ENCODE measurements around the gene MXRA8.

The MXRA8 gene

GRCh38 chr1:1347663-1348419, 10.5 kb downstream of the MXRA8 start:
- Histone ChIP-seq H3K27me3 (ENCODE audit: control insufficient read depth, low read length) (0 out of 2 replicates have a peak, but pooled peaks cover under 1% of the 10 kb centered on the region), H3K4me2 (ENCODE audit: low read length) (peak overlapping the region; percentile 69), H3K9me3 (ENCODE audit: control insufficient read depth, insufficient read depth, low read length) (no peaks in the 10 kb centered on the region), H3K27ac (ENCODE audit: low read depth, low read length) (no peak overlapping the region), H3K4me3 (ENCODE audit: low read length) (peak overlapping the region; percentile 79), H3K79me2 (ENCODE audit: control insufficient read depth, low read length) (peaks cover 56% of the 10 kb centered on the region), H3K4me1 (ENCODE audit: control insufficient read depth, low read length) (peaks cover 8% of the 10 kb centered on the region), H3K36me3 (ENCODE audit: control insufficient read depth, low read length) (no peaks in the 10 kb centered on the region), H3F3A (ENCODE audit: control insufficient read depth, insufficient read depth) (no peaks in the 10 kb centered on the region; the same call in 1 of the 2 replicates), H3K9me2 (replicated peaks; ENCODE audit: control insufficient read depth, low read length) (no peaks in the 10 kb centered on the region), H4K20me1 (ENCODE audit: control insufficient read depth, insufficient read depth, low read depth, low read length) (0 out of 2 replicates have a peak, but pooled peaks cover 4% of the 10 kb centered on the region)
- TF ChIP-seq CTCF (IDR thresholded peaks at IDR 0.05; ENCODE audit: low read depth, low read length, poor library complexity, severe bottlenecking): no peak
- no peak for TF ChIP-seq EZH2phosphoT487 (IDR thresholded peaks at IDR 0.05; ENCODE audit: borderline replicate concordance, low read length)

- Histone ChIP-seq H3K79me2 (ENCODE audit: control insufficient read depth, low read length) (peaks cover 56% of the 10 kb centered on the region), H3F3A (ENCODE audit: control insufficient read depth, insufficient read depth) (no peaks in the 10 kb centered on the region; the same call in 1 of the 2 replicates), H3K27me3 (ENCODE audit: control insufficient read depth, low read length) (no peaks in the 10 kb centered on the region), H3K27ac (ENCODE audit: low read depth, low read length) (no peak overlapping the region), H3K4me2 (ENCODE audit: low read length) (peak overlapping the region; percentile 69; the same call in 1 of the 2 replicates), H3K4me1 (ENCODE audit: control insufficient read depth, low read length) (peaks cover 8% of the 10 kb centered on the region), H3K4me3 (ENCODE audit: low read length) (no peak overlapping the region), H4K20me1 (ENCODE audit: control insufficient read depth, insufficient read depth, low read depth, low read length) (0 out of 2 replicates have a peak, but pooled peaks cover 4% of the 10 kb centered on the region), H3K36me3 (ENCODE audit: control insufficient read depth, low read length) (peaks cover 2% of the 10 kb centered on the region; the same call in 1 of the 2 replicates), H3K9me2 (replicated peaks; ENCODE audit: control insufficient read depth, low read length) (no peaks in the 10 kb centered on the region), H3K9me3 (ENCODE audit: control insufficient read depth, insufficient read depth, low read length) (no peaks in the 10 kb centered on the region)
- TF ChIP-seq EZH2phosphoT487 (IDR thresholded peaks at IDR 0.05; ENCODE audit: borderline replicate concordance, low read length): no peak
- no peak for TF ChIP-seq CTCF (IDR thresholded peaks at IDR 0.05; ENCODE audit: low read depth, low read length, poor library complexity, severe bottlenecking)
Measured at GRCh38 chr1:1347026-1347595, 11.2 kb downstream of the MXRA8 start.

GRCh38 chr1:1346501-1346890, 11.9 kb downstream of the MXRA8 start:
- no peaks in the 10 kb centered on the region for H3K9me2 ChIP-seq (replicated peaks; ENCODE audit: control insufficient read depth, low read length)
- H3K36me3 ChIP-seq (ENCODE audit: control insufficient read depth, low read length): peaks cover 6% of the 10 kb centered on the region
- H3F3A ChIP-seq (ENCODE audit: control insufficient read depth, insufficient read depth): no peaks in the 10 kb centered on the region
- no peak overlapping the region for H3K4me2 ChIP-seq (ENCODE audit: low read length)
- 0 out of 2 replicates have a peak, but pooled peaks cover 4% of the 10 kb centered on the region for H4K20me1 ChIP-seq (ENCODE audit: control insufficient read depth, insufficient read depth, low read depth, low read length)
- TF ChIP-seq CTCF (IDR thresholded peaks at IDR 0.05; ENCODE audit: low read depth, low read length, poor library complexity, severe bottlenecking): no peak
- H3K9me3 ChIP-seq (ENCODE audit: control insufficient read depth, insufficient read depth, low read length): peaks cover under 1% of the 10 kb centered on the region; the same call in 1 of the 2 replicates
- no peak overlapping the region for H3K27ac ChIP-seq (ENCODE audit: low read depth, low read length)
- H3K4me1 ChIP-seq (ENCODE audit: control insufficient read depth, low read length): peaks cover 8% of the 10 kb centered on the region
- H3K79me2 ChIP-seq (ENCODE audit: control insufficient read depth, low read length): peaks cover 56% of the 10 kb centered on the region
- no peaks in the 10 kb centered on the region for H3K27me3 ChIP-seq (ENCODE audit: control insufficient read depth, low read length)
- no peak overlapping the region for H3K4me3 ChIP-seq (ENCODE audit: low read length)

Data from DOHH2 (cell line).